HG03457 (cell line): ENCODE results near the gene VSX1.

Source experiments
- ATAC-seq: cut with Tn5 transposase; IDR thresholded peaks from one replicate; pipeline ENCODE4 v1.9.1; 2021; ENCODE audit warnings: moderate number of reproducible peaks; ENCODE audit not compliant: unreplicated experiment

The VSX1 gene

GRCh38 chr20:25054096-25054820, 27.7 kb downstream of the VSX1 start:
- ATAC-seq: no peak

GRCh38 chr20:25053255-25054031, 28.5 kb downstream of the VSX1 start:
- no peak for ATAC-seq

GRCh38 chr20:25052255-25053194, 29.4 kb downstream of the VSX1 start:
- ATAC-seq: no peak

GRCh38 chr20:25051386-25052155, 30.4 kb downstream of the VSX1 start:
- no peak for ATAC-seq

- ATAC-seq: no peak
Observed at GRCh38 chr20:25050501-25051350, 31.2 kb downstream of the VSX1 start.

GRCh38 chr20:25050082-25050481, 31.9 kb downstream of the VSX1 start:
- no peak for ATAC-seq

- no peak for ATAC-seq
Observed at GRCh38 chr20:25049261-25050060, 32.5 kb downstream of the VSX1 start.

- ATAC-seq: no peak
Observed at GRCh38 chr20:25048519-25048952, 33.4 kb downstream of the VSX1 start.

GRCh38 chr20:25047766-25048165, 34.2 kb downstream of the VSX1 start:
- no peak for ATAC-seq

GRCh38 chr20:25046736-25047666, 34.9 kb downstream of the VSX1 start:
- ATAC-seq: no peak

- no peak for ATAC-seq
Observed at GRCh38 chr20:25046181-25046641, 35.7 kb downstream of the VSX1 start.

GRCh38 chr20:25045343-25045712, 36.6 kb downstream of the VSX1 start:
- ATAC-seq: no peak

- ATAC-seq: no peak
Observed at GRCh38 chr20:25044660-25045342, 37.1 kb downstream of the VSX1 start.

GRCh38 chr20:25044261-25044560, 37.7 kb downstream of the VSX1 start:
- no peak for ATAC-seq

GRCh38 chr20:25043499-25044260, 38.3 kb downstream of the VSX1 start:
- ATAC-seq: no peak
